Trophoblast cell (in vitro differentiated cells and primary cell): ENCODE data around the gene RBPMS2.

ENCODE experiments used
- DNase-seq, 2 donors: peaks; one replicate each; pipeline ENCODE4 v3.0.0-alpha.2; 2016
- H2AFZ ChIP-seq: 2 replicates; pipeline ENCODE4 v1.6.1; 2013; ENCODE audit warnings: low read length, moderate library complexity, mild to moderate bottlenecking; ENCODE audit not compliant: insufficient read depth, poor library complexity
- H2AK5ac ChIP-seq: 2 replicates; pipeline ENCODE4 v1.6.1; 2013; ENCODE audit warnings: mild to moderate bottlenecking, low read length
- H2BK120ac ChIP-seq: 2 replicates; pipeline ENCODE4 v1.6.1; 2013; ENCODE audit warnings: low read length, mild to moderate bottlenecking, moderate library complexity; ENCODE audit not compliant: insufficient read depth, poor library complexity
- H2BK12ac ChIP-seq: 2 replicates; pipeline ENCODE4 v1.6.1; 2013; ENCODE audit warnings: mild to moderate bottlenecking, low read length, moderate library complexity
- H2BK5ac ChIP-seq: 2 replicates; pipeline ENCODE4 v1.6.1; 2013; ENCODE audit warnings: low read length, low read depth, moderate library complexity, mild to moderate bottlenecking; ENCODE audit not compliant: poor library complexity
- H3K14ac ChIP-seq: 2 replicates; pipeline ENCODE4 v1.6.1; 2013; ENCODE audit warnings: mild to moderate bottlenecking, low read length
- H3K18ac ChIP-seq: 2 replicates; pipeline ENCODE4 v1.6.1; 2013; ENCODE audit warnings: mild to moderate bottlenecking, low read length
- H3K23ac ChIP-seq: 2 replicates; pipeline ENCODE4 v1.6.1; 2013; ENCODE audit warnings: low read length
- H3K27ac ChIP-seq: 2 replicates; pipeline ENCODE4 v1.5.1; 2013; ENCODE audit warnings: low read depth, mild to moderate bottlenecking, inconsistent platforms, low read length, moderate library complexity
- H3K27me3 ChIP-seq: 2 replicates; pipeline ENCODE4 v1.6.1; 2013; ENCODE audit warnings: inconsistent platforms, mild to moderate bottlenecking, low read length, moderate library complexity; ENCODE audit not compliant: insufficient read depth
- H3K36me3 ChIP-seq, 2 experiments: 1 replicate in 1 of 2; 2 replicates in 1 of 2; pipeline ENCODE4 v1.6.1; 2013; ENCODE audit warnings: low read length in 2 of 2, mild to moderate bottlenecking in 2 of 2, moderate library complexity in 1 of 2; ENCODE audit not compliant: insufficient read depth in 2 of 2, control insufficient read depth in 1 of 2
- H3K4ac ChIP-seq: 2 replicates; pipeline ENCODE4 v1.6.1; 2013; ENCODE audit warnings: low read depth, mild to moderate bottlenecking, low read length, moderate library complexity
- H3K4me1 ChIP-seq, 2 experiments: 1 replicate in 1 of 2; 2 replicates in 1 of 2; pipeline ENCODE4 v1.6.1; 2013; ENCODE audit warnings: low read length in 2 of 2, mild to moderate bottlenecking in 2 of 2, moderate library complexity in 1 of 2; ENCODE audit not compliant: insufficient read depth in 2 of 2, control insufficient read depth in 1 of 2
- H3K4me2 ChIP-seq: 2 replicates; pipeline ENCODE4 v1.6.1; 2013; ENCODE audit warnings: inconsistent platforms, mild to moderate bottlenecking, low read length, moderate library complexity
- H3K4me3 ChIP-seq: 2 replicates; pipeline ENCODE4 v1.5.1; 2013; ENCODE audit warnings: mild to moderate bottlenecking, low read depth, low read length, inconsistent platforms
- H3K79me1 ChIP-seq: one replicate; pipeline ENCODE4 v1.6.1; 2013; ENCODE audit warnings: low read length
- H3K79me2 ChIP-seq: 2 replicates; pipeline ENCODE4 v1.6.1; 2013; ENCODE audit warnings: low read length, mild to moderate bottlenecking; ENCODE audit not compliant: control insufficient read depth, insufficient read depth, poor library complexity
- H3K9ac ChIP-seq: 2 replicates; pipeline ENCODE4 v1.6.1; 2013; ENCODE audit warnings: mild to moderate bottlenecking, low read length
- H3K9me3 ChIP-seq: 2 replicates; pipeline ENCODE4 v1.6.1; 2013; ENCODE audit warnings: low read depth, mild to moderate bottlenecking, control low read depth, inconsistent platforms, low read length; ENCODE audit not compliant: insufficient read depth
- H4K12ac ChIP-seq: 2 replicates; pipeline ENCODE4 v1.6.1; 2013; ENCODE audit warnings: low read depth, mild to moderate bottlenecking, low read length, moderate library complexity
- H4K8ac ChIP-seq: 2 replicates; pipeline ENCODE4 v1.6.1; 2013; ENCODE audit warnings: low read depth, mild to moderate bottlenecking, low read length, moderate library complexity
- H4K91ac ChIP-seq: one replicate; pipeline ENCODE4 v1.6.1; 2013; ENCODE audit warnings: low read depth, mild to moderate bottlenecking, low read length, moderate library complexity
- WGBS: extraction: QIAGEN DNeasy Blood & Tissue Kit; methylation state at CpG from one replicate; pipeline ENCODE4 v1.1.7; 2013; ENCODE audit warnings: missing lambda C conversion rate; ENCODE audit not compliant: insufficient read length, insufficient coverage; ENCODE audit errors: extremely low coverage; 5-methylcytosine and 5-hydroxymethylcytosine counted together

The RBPMS2 gene

GRCh38 chr15:64739577-64740143, 35.7 kb downstream of the RBPMS2 start:
- Histone ChIP-seq H2BK12ac (no peak overlapping the region), H3K27ac (no peak overlapping the region), H3K79me1 (no peaks in the 10 kb centered on the region), H3K27me3 (no peaks in the 10 kb centered on the region), H3K9ac (no peak overlapping the region), H4K12ac (no peak overlapping the region), H2AK5ac (no peak overlapping the region), H2AFZ (no peak overlapping the region), H3K14ac (no peak overlapping the region), H3K36me3 (peaks cover 28 to 32% of the 10 kb centered on the region in 2 experiments), H4K91ac (no peak overlapping the region), H3K9me3 (no peaks in the 10 kb centered on the region), H3K4me2 (no peak overlapping the region), H3K23ac (no peak overlapping the region), H3K4me3 (no peak overlapping the region), H3K18ac (no peak overlapping the region), H3K79me2 (no peaks in the 10 kb centered on the region), H4K8ac (no peak overlapping the region), H2BK120ac (no peak overlapping the region), H2BK5ac (no peak overlapping the region), H3K4me1 (no peaks in the 10 kb centered on the region), H3K4ac (no peak overlapping the region)
- no peak for DNase-seq
- no CpG with 5 or more reads among the region's 9 CpGs for WGBS

- no peak overlapping the region for H3K14ac ChIP-seq
- H3K27ac ChIP-seq = no peak overlapping the region
- no peak overlapping the region for H4K12ac ChIP-seq
- no peaks in the 10 kb centered on the region for H3K4me1 ChIP-seq
- no peaks in the 10 kb centered on the region for H3K79me2 ChIP-seq
- no peak overlapping the region for H3K23ac ChIP-seq
- WGBS = no CpG with 5 or more reads among the region's 7 CpGs
- peaks cover 28 to 32% of the 10 kb centered on the region in 2 experiments for H3K36me3 ChIP-seq
- no peak overlapping the region for H4K91ac ChIP-seq
- no peak overlapping the region for H3K4me2 ChIP-seq
- H2BK120ac ChIP-seq = no peak overlapping the region
- H3K9me3 ChIP-seq = no peaks in the 10 kb centered on the region
- no peak overlapping the region for H2AK5ac ChIP-seq
- DNase-seq = no peak
- no peak overlapping the region for H2BK12ac ChIP-seq
- no peak overlapping the region for H3K9ac ChIP-seq
- no peaks in the 10 kb centered on the region for H3K79me1 ChIP-seq
- H2AFZ ChIP-seq = no peak overlapping the region
- no peak overlapping the region for H3K4me3 ChIP-seq
- H3K4ac ChIP-seq = no peak overlapping the region
- H4K8ac ChIP-seq = no peak overlapping the region
- no peaks in the 10 kb centered on the region for H3K27me3 ChIP-seq
- no peak overlapping the region for H3K18ac ChIP-seq
- H2BK5ac ChIP-seq = no peak overlapping the region
Measured at GRCh38 chr15:64739156-64739555, 36.2 kb downstream of the RBPMS2 start.

GRCh38 chr15:64738226-64739095, 36.9 kb downstream of the RBPMS2 start:
- Histone ChIP-seq H3K36me3 (peaks cover 28 to 32% of the 10 kb centered on the region in 2 experiments), H3K23ac (no peak overlapping the region), H2BK120ac (no peak overlapping the region), H4K12ac (no peak overlapping the region), H2BK12ac (no peak overlapping the region), H4K91ac (no peak overlapping the region), H2AK5ac (no peak overlapping the region), H4K8ac (no peak overlapping the region), H3K27ac (no peak overlapping the region), H3K4me1 (no peaks in the 10 kb centered on the region), H3K4ac (no peak overlapping the region), H3K79me2 (no peaks in the 10 kb centered on the region), H3K27me3 (no peaks in the 10 kb centered on the region), H2BK5ac (no peak overlapping the region), H3K9me3 (no peaks in the 10 kb centered on the region), H3K9ac (no peak overlapping the region), H3K14ac (no peak overlapping the region), H3K4me3 (no peak overlapping the region), H2AFZ (no peak overlapping the region), H3K4me2 (no peak overlapping the region), H3K18ac (no peak overlapping the region), H3K79me1 (no peaks in the 10 kb centered on the region)
- no peak for DNase-seq
- WGBS = no CpG with 5 or more reads among the region's 27 CpGs

- Histone ChIP-seq H3K4ac (no peak overlapping the region), H2AK5ac (no peak overlapping the region), H3K27me3 (no peaks in the 10 kb centered on the region), H3K4me2 (no peak overlapping the region), H4K12ac (no peak overlapping the region), H2BK5ac (no peak overlapping the region), H4K91ac (no peak overlapping the region), H2BK12ac (no peak overlapping the region), H2BK120ac (no peak overlapping the region), H3K18ac (no peak overlapping the region), H3K9ac (no peak overlapping the region), H3K79me1 (no peaks in the 10 kb centered on the region), H3K36me3 (peaks cover 2 to 3% of the 10 kb centered on the region in 2 experiments), H3K23ac (no peak overlapping the region), H3K79me2 (no peaks in the 10 kb centered on the region), H3K4me1 (peaks cover 0 to 3% of the 10 kb centered on the region in 2 experiments), H3K9me3 (peaks cover 2% of the 10 kb centered on the region), H4K8ac (no peak overlapping the region), H3K14ac (no peak overlapping the region), H3K4me3 (no peak overlapping the region), H2AFZ (no peak overlapping the region), H3K27ac (no peak overlapping the region)
- no peak for DNase-seq
- no CpG with 5 or more reads among the region's 7 CpGs for WGBS
Measured at GRCh38 chr15:64732156-64732860, 43.1 kb downstream of the RBPMS2 start.
